ENCODE data around the gene WDR1.

GRCh38 chr4:10119773-10120172 lies 3.2 kb upstream of the WDR1 start:
- TF ChIP-seq CTCF (IDR thresholded peaks at IDR 0.05) (no peak), POLR2A (IDR thresholded peaks at IDR 0.05) (no peak)

Data from thyroid gland (tissue), 4 donors.